HCT116 (cell line): ENCODE data around the gene SMIM5.

Experiments
- POLR2A ChIP-seq: IDR thresholded peaks from 2 replicates; pipeline ENCODE4 v1.7.0; 2011; ENCODE audit warnings: borderline replicate concordance; ENCODE audit not compliant: insufficient read depth, insufficient read length; ENCODE audit errors: extremely low read depth
- SIN3A ChIP-seq: IDR thresholded peaks from 2 replicates; pipeline ENCODE4 v1.6.1; 2012; ENCODE audit warnings: low read depth
- TF ChIP-seq, protein P1 (sequence below), 3 experiments: fragments of 200-600 bp in 1 of 3; sonication (generic) in 1 of 3; IDR thresholded peaks in 2 of 3; conservative IDR thresholded peaks in 1 of 3; 2 replicates each; pipeline ENCODE4 v1.5.1; 2012 to 2017; ENCODE audit warnings: low read depth in 2 of 3, low read length in 2 of 3, antibody characterized with exemption in 1 of 3, borderline replicate concordance in 1 of 3, control low read depth in 1 of 3, mild to moderate bottlenecking in 1 of 3, mixed read lengths in 1 of 3, mixed run types in 1 of 3, moderate library complexity in 1 of 3; ENCODE audit not compliant: insufficient read depth in 1 of 3

GRCh38 chr17:75662511-75662910, 29.3 kb downstream of the SMIM5 start:
- TF ChIP-seq SIN3A (no peak), POLR2A (no peak)
- TF ChIP-seq, protein P1, sequence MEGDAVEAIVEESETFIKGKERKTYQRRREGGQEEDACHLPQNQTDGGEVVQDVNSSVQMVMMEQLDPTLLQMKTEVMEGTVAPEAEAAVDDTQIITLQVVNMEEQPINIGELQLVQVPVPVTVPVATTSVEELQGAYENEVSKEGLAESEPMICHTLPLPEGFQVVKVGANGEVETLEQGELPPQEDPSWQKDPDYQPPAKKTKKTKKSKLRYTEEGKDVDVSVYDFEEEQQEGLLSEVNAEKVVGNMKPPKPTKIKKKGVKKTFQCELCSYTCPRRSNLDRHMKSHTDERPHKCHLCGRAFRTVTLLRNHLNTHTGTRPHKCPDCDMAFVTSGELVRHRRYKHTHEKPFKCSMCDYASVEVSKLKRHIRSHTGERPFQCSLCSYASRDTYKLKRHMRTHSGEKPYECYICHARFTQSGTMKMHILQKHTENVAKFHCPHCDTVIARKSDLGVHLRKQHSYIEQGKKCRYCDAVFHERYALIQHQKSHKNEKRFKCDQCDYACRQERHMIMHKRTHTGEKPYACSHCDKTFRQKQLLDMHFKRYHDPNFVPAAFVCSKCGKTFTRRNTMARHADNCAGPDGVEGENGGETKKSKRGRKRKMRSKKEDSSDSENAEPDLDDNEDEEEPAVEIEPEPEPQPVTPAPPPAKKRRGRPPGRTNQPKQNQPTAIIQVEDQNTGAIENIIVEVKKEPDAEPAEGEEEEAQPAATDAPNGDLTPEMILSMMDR (IDR thresholded peaks at IDR 0.05 in 2 of 3, conservative IDR thresholded peaks at IDR 0.05 in 1 of 3; ENCODE audit: borderline replicate concordance in 1 of 3, insufficient read depth in 1 of 3, low read depth in 2 of 3, low read length in 2 of 3) = no peak
